ENCODE data around the gene FOCAD. TPM values are rescaled to one million over a fixed set of nuclear protein-coding genes. Genes with fewer than 3 reads are reported as not detected.

The FOCAD gene
- total and polyA plus RNA-seq, 2 of the 8 experiments (the other 6 are each of a cell fraction or from before 2014, with no cell fraction given) = 22.0 to 38.4 TPM

GRCh38 chr9:20940447-20941173, 256.6 kb downstream of the FOCAD start:
- TF ChIP-seq HDAC6 (IDR thresholded peaks at IDR 0.05; ENCODE audit: low read depth, low read length) = no peak
- TF ChIP-seq KDM4A (IDR thresholded peaks at IDR 0.05; ENCODE audit: low read depth, low read length, severe bottlenecking) = no peak
- no peak for TF ChIP-seq EGR1 (IDR thresholded peaks at IDR 0.05; ENCODE audit: borderline replicate concordance, low read depth, low read length)
- TF ChIP-seq EP300 (IDR thresholded peaks at IDR 0.05; ENCODE audit: borderline replicate concordance in 1 of 2, low read depth in 2 of 2, low read length in 2 of 2) = no peak
- no peak for TF ChIP-seq NANOG (IDR thresholded peaks at IDR 0.05; ENCODE audit: insufficient read depth, low read depth, low read length, poor library complexity, severe bottlenecking)
- no peak for TF ChIP-seq USF2 (IDR thresholded peaks at IDR 0.05; ENCODE audit: low read length)
- no peak for TF ChIP-seq CBX8 (IDR thresholded peaks at IDR 0.05; ENCODE audit: borderline replicate concordance, low read depth, low read length)
- no peak for TF ChIP-seq RXRA (IDR thresholded peaks at IDR 0.05; ENCODE audit: insufficient read depth, low read depth, low read length)
- no peak for TF ChIP-seq POLR2AphosphoS5 (IDR thresholded peaks at IDR 0.05; ENCODE audit: low read depth, low read length)
- FAIRE-seq = no peak

More at GRCh38 chr9:20940447-20941173, 256.6 kb downstream of the FOCAD start:
- Histone ChIP-seq H3K14ac (ENCODE audit: insufficient read length) (no peak overlapping the region), H3K9ac (replicated peaks in 1 of 4; ENCODE audit: extremely low read depth in 1 of 4, low read depth in 3 of 4, low read length in 3 of 4) (no peak overlapping the region), H3K4ac (replicated peaks; ENCODE audit: insufficient read length, low read depth, low read length) (no peak overlapping the region), H4K8ac (ENCODE audit: extremely low read depth, insufficient read depth, low read length) (no peak overlapping the region), H3K79me1 (ENCODE audit: low read depth, low read length) (no peaks in the 10 kb centered on the region), H3K27me3 (replicated peaks in 1 of 4; ENCODE audit: control insufficient read depth in 3 of 4, extremely low read depth in 1 of 4, insufficient read depth in 3 of 4, low read length in 3 of 4) (no peaks in the 10 kb centered on the region), H3K4me1 (replicated peaks in 1 of 4; ENCODE audit: control insufficient read depth in 3 of 4, insufficient read depth in 4 of 4, low read length in 3 of 4) (peaks cover 0 to 4% (median 2%) of the 10 kb centered on the region in 4 experiments; a peak in 3 of 7 replicates), H3K9me3 (ENCODE audit: insufficient read depth in 2 of 2, low read depth in 1 of 2, low read length in 1 of 2) (no peaks in the 10 kb centered on the region), H3K18ac (ENCODE audit: extremely low read depth, low read length) (no peak overlapping the region), H3K23me2 (ENCODE audit: low read depth, low read length) (no peaks in the 10 kb centered on the region), H3K27ac (ENCODE audit: low read depth, low read length) (no peak overlapping the region), H3K36me3 (ENCODE audit: control insufficient read depth in 2 of 4, insufficient read depth in 4 of 4, low read length in 3 of 4) (peaks cover 0 to 4% (median 0%) of the 10 kb centered on the region in 4 experiments; a peak in 1 of 8 replicates), H4K20me1 (replicated peaks in 1 of 2; ENCODE audit: control insufficient read depth in 1 of 2, insufficient read depth in 2 of 2, low read length in 2 of 2) (no peaks in the 10 kb centered on the region), H2AK5ac (ENCODE audit: low read depth, low read length) (no peak overlapping the region), H4K5ac (ENCODE audit: insufficient read length, low read depth, low read length) (no peak overlapping the region), H4K91ac (replicated peaks; ENCODE audit: insufficient read length, low read length) (no peak overlapping the region), H2BK15ac (ENCODE audit: low read length) (no peak overlapping the region), H2BK5ac (ENCODE audit: low read depth, low read length) (no peak overlapping the region), H3K56ac (replicated peaks; ENCODE audit: insufficient read length, low read depth, low read length) (no peak overlapping the region), H2BK20ac (ENCODE audit: low read length) (no peak overlapping the region), H3K4me2 (ENCODE audit: insufficient read depth in 1 of 2, low read depth in 2 of 2, low read length in 2 of 2) (no peak overlapping the region), H3K23ac (ENCODE audit: insufficient read length) (no peak overlapping the region), H3K4me3 (ENCODE audit: extremely low read depth in 1 of 4, insufficient read depth in 2 of 4, low read depth in 3 of 4, low read length in 4 of 4) (no peak overlapping the region), H2BK120ac (replicated peaks; ENCODE audit: low read depth, low read length) (no peak overlapping the region), H2AFZ (ENCODE audit: low read length) (no peak overlapping the region), H3K79me2 (ENCODE audit: control insufficient read depth in 1 of 2, insufficient read depth in 2 of 2, low read length in 2 of 2) (no peaks in the 10 kb centered on the region), H2BK12ac (ENCODE audit: low read depth, low read length) (no peak overlapping the region)
- WGBS, 2 experiments (ENCODE audit: extremely low coverage in 1 of 2, insufficient coverage in 1 of 2, insufficient read length in 1 of 2, insufficient replicate concordance in 2 of 2, low coverage in 1 of 2, low lambda C conversion rate in 2 of 2, missing lambda C conversion rate in 1 of 2) = 79% methylated on average over 3 of the region's 3 CpGs; no CpG with 5 or more reads in 1 of the 2 experiments
- ChIA-PET CTCF (ENCODE audit: partially characterized antibody) (interaction anchor here (0.6 to 5.3 kb wide), 30 partner anchors 9 to 1005 kb away, joined by 3 to 28 read pairs (median 4); partner anchors contain the start of gene MLLT3), POLR2A (ENCODE audit: partially characterized antibody) (interaction anchor here (0.8 to 1.5 kb wide), 2 partner anchors 41 to 282 kb away, joined by 3 read pairs; no protein-coding TSS in a partner anchor)
- no peak for DNase-seq (ENCODE audit: low read depth in 1 of 2, low spot score in 2 of 2)

All from H1 (cell line).